GM21423 (cell line): Measurements from ENCODE around the gene MDFIC2.
A peak's percentile ranks its signal among the peaks of the same experiment; 100 is the strongest.
"Not testable (repeated sequence)": the region's sequence is repeated elsewhere in the genome, so short reads cannot be mapped to it uniquely, and the experiment has no call there.

Experiments
- ATAC-seq: cut with Tn5 transposase; IDR thresholded peaks from one replicate; pipeline ENCODE4 v1.9.1; 2021; ENCODE audit warnings: mild to moderate bottlenecking, moderate library complexity; ENCODE audit not compliant: unreplicated experiment

Gene MDFIC2

GRCh38 chr3:70312336-70312735 lies at the start of gene MDFIC2:
TSS of gene MDFIC2 (minus strand) at chr3:70312638. CDS start at chr3:70311973, 665 bp downstream.
- no peak for ATAC-seq

DNA sequence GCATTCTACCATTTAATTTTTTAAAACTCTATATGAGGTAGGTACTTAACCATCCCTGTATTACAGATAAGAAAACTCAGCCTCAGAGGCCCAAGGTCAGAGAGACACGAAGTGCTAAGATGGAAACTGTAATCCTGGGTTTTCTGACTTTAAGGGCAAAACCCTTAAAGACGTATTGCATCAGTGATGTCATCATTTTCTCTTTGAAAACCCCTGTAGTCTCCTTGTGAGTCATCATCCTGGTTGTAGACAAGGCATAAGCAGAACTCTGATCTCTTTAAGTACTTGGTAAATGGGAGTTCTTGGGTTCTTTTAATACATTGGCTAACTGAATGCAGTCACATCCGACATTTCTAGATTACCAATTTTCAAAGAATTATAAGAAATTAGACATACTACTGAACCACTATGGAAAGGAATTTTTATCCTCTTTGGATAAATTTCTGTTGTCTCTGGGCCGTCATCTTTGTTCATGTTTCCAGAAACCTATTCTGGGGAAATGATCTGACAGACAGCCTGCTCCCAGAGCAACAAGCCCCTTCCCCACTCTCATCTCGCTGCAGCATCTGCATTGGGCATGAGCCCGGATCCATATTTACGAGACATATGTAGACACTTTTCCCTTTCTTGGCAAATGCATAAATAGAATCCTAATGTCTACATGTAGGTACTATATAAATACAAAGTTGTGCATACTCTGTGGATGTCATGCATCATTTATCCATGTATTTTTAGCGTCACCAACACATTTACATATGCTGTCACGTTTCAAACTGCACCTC lies 48.7 kb upstream of the MDFIC2 start:
- peak; percentile 73 for ATAC-seq

DNA sequence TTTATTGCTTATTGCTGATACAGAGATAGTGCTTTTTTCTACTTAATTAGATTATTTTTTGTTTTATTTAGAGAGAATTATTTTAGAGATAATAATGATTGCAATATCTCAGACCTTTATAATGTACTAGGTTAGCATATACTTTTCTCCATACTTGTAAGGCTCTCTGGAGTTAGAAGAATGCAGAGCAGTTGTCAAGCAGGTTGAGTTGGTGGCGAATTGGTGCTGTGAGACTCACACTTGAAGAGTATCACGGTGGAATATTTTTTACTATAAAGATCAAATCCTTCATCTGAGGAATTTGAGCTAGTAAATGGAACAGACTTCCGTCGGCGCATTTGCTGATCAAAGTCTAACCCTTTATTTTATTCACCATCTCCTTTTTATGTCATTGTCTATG lies 47.3 kb upstream of the MDFIC2 start:
- ATAC-seq, result no peak

DNA sequence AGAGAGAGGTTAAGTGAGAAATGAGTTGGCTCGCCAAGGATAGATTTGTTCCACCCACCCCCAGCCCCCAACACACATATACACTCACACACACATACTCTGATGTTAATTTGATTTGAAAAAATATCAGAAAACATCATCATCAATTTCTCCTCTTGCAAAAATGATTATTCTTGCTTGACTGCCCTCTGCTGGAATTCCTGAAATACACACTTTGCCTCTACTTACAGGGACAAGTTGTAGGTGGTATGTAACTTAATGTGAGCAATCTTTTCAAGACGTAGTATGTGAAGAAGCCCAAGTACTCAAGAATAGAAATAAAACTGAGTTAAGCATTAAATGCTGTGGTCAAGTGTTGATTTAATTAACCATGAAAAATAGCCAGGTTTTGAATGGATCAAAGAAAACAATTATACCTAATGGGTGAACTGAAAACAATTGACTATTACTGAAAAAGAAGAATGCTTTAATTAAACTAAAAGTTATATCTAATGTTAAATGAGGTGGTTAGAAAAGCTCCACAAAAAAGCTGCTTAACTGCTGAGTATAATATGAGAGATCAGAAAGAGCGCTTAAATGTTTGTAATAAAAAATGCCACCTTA lies 46.6 kb upstream of the MDFIC2 start:
- no peak for ATAC-seq

DNA sequence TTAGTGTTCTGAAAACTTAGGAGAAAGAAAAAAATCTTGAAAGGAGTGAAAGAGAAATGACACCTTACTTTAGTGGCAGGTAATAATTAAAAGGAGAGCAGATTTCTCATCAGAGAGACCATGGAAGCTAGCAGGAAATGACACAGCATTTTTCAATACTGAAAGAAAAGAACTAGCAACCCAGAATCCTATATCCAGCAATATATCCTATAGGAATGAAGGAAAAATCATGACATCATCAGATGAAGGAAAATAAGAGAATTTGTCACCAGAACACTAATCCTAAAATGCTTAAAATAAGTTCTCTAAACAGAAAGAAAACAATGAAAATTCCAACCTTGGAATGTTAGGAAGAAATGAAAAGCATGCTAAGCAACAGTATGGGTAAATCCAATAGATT lies 39.8 kb upstream of the MDFIC2 start:
- no peak for ATAC-seq

- ATAC-seq, result no peak
These were observed 29.7 kb upstream of the MDFIC2 start for GRCh38 chr3:70342149-70342548.

DNA sequence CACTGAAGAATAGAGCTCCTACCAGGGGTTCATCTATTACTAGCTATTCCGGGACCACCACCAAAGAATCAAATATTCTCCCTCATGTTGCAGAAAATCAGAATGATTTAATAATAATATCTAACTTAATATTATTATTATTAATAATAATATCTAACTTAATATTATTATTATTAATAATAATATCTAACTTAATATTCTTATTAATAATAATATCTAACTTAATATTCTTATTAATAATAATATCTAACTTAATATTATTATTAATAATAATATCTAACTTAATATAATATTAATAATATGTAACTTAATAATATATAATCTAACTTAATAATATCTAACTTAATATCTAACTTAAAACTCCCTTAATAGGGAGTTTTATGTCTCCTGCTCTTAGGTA lies 24.4 kb upstream of the MDFIC2 start:
- ATAC-seq, result not testable (repeated sequence)

DNA sequence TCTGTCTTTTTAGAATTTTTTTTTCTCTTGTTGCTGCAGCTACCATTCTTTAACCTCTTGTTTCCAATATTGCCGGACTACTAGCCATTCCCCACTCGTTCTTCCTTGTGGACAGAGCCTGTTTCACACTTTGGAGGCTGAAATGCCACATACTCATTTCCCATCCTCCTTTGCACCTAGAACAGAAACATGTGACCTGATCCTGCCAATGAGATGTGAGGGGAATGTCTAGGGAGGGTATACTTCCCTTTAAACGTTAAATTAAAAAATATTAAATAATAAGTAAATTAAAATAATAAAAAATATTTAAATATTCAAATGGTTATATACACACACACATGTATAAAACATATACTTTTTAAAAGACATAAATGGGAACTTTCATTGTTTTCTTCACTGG lies 20.6 kb upstream of the MDFIC2 start:
- no peak for ATAC-seq

DNA sequence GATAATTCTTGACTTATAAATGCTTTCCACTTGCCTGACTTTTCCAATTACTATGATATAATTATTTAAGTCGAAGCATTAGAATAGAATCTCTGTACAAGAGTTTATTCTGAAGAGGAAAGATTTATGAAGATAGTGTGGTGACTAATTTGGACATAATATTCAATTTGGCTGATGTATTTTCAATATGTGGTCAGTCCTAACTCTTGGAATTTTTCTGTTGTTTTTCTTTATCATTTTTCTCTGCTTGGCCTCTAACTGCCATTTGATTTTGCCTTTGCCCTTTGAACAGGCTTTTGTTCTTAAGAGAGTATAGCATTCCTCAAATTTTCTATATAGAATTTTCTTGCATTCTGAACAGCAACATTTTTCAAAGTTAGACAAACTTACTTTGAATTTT lies 2.6 kb upstream of the MDFIC2 start:
- no peak for ATAC-seq

GRCh38 chr3:70310809-70311208 lies 1.6 kb downstream of the MDFIC2 start:
- ATAC-seq, result no peak

GRCh38 chr3:70309591-70309990 lies 2.8 kb downstream of the MDFIC2 start:
- no peak for ATAC-seq

GRCh38 chr3:70308760-70309159 lies 3.7 kb downstream of the MDFIC2 start:
- ATAC-seq, result no peak

DNA sequence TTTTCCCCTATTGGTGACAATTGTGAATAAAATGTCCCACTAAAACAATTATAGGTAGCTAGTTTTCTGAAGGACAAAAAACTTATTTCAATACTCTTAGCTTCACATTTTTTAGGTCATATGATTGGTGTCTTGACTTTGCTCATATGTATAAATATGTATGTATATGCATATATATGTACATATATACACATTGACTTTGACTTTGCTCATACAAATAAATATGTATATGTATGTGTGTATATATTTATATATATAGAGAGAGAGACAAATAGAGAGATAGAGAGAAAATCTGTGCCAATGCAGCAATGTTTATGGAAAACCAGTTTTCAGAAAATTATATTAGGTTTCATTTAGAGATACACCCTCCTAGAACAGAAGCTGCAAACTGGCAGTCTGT lies 5.7 kb downstream of the MDFIC2 start:
- no peak for ATAC-seq

- no peak for ATAC-seq
These were observed 14.1 kb downstream of the MDFIC2 start for GRCh38 chr3:70298385-70298784.

- ATAC-seq, result no peak
These were observed 21.3 kb downstream of the MDFIC2 start for GRCh38 chr3:70291097-70291482.

DNA sequence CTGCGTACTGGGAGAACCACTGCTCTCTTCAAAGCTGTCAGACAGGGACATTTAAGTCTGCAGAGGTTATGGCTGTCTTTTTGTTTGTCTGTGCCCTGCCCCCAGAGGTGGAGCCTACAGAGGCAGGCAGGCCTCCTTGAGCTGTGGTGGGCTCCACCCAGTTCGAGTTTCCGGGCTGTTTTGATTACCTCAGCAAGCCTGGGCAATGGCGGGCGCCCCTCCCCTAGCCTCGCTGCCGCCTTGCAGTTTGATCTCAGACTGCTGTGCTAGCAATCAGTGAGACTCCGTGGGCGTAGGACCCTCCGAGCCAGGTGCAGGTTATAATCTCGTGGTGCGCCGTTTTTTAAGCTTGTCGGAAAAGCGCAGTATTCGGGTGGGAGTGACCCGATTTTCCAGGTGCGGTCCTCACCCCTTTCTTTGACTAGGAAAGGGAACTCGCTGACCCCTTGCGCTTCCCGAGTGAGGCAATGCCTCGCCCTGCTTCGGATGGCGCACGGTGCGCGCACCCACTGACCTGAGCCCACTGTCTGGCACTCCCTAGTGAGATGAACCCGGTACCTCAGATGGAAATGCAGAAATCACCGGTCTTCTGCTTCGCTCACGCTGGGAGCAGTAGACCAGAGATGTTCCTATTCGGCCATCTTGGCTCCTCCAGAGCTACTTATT lies 21.9 kb downstream of the MDFIC2 start:
- ATAC-seq, result not testable (repeated sequence)

- ATAC-seq, result no peak
These were observed 30.8 kb downstream of the MDFIC2 start for GRCh38 chr3:70281663-70282062.

DNA sequence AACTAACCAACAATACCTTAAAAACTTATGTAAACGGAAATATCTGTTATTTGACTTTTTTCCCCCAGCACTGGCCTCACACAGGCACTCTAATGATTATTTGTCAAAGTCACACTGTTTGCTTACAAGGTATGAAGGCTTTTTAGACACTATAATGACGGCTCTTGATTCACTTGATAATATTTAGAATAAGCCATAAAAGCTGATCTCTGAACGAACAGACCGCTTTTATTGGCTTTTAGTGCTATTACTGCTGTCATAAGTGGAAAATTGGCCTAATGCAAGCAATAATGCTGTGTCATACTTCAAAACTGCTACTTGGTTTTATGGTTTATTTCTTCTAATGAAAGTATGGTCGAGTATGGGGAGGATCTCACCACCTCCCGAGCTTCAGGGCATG lies 35.1 kb downstream of the MDFIC2 start:
- ATAC-seq, result no peak

DNA sequence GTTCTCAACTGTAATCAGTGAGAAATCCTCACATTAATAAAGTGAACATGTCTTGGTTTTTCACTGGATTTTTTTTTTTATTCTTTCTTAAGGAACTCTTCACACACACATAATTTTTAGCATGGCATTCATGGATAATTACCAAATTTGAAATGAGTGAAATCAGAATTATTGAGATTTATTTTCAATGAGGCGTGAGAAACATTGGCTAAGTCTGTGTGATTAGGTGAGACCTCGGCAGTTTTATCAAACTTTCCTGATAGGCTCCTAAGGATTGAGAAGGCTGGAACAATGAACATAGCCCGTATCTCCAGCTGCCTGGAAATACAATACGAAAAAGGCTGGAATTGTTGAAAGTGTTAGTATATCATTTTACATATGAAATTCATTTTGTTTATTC lies 35.5 kb downstream of the MDFIC2 start:
- no peak for ATAC-seq

DNA sequence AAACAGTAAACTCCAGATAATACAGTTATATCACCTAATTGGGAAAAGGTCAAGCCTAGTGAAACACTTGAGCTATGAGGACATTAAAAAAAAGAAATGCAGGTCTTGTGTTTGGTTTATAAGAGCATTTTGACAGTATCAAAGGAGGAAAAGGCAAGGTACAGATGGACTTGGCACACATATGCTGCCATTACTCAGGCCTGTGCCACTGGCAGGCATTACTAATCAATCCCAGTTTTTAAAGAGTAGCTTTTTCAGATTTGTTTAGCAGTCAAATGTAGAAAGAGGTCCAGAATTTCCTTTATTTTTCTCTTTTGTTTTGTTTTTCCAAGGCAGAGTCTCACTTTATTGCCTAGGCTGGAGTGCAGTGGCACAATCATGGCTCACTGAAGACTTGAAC lies 38.9 kb downstream of the MDFIC2 start:
- ATAC-seq, result no peak

DNA sequence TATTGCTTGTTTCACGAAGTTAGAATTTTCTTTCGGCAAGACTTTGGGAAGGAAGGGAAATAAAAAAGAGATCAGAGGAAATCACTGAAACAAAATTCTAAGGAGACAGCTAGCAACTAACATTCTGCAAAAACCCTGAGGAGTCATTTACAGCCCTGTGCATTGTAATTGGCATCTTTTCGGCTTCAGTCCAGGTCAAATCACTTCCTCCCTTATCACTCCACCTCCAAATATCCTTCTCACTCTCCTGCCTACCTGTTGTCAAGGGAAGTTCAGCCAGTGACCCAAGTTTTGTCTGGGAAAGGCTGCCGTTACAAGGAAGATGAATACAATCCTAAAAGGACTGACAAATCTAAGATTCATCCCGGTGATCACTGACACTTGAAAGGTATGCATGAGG lies 39.6 kb downstream of the MDFIC2 start:
- ATAC-seq, result no peak

- no peak for ATAC-seq
These were observed 48.2 kb downstream of the MDFIC2 start for GRCh38 chr3:70264122-70264780.
